Endothelial cell of umbilical vein (primary cell): ENCODE data around the gene TECPR2. TPM values are rescaled to one million over a fixed set of nuclear protein-coding genes. Genes with fewer than 3 reads are reported as not detected.

Experiments used
- BruUV-seq: library from RNA; stranded (reverse); fragments of 400-500 nt; replicated peaks from 2 replicates; lab custom pipeline; 2021; lab: Mats Ljungman, UMichigan
- CTCF ChIA-PET: fragments of 300-600, 350-600 bp; sonication (Branson Sonifier 250); formaldehyde crosslinking; loops from one replicate; lab custom pipeline; 2021; ENCODE audit warnings: antibody characterized with exemption, inconsistent platforms; lab: Charles Lee
- POLR2A ChIA-PET: fragments of 300-600, 350-600 bp; sonication (Branson Sonifier 250); formaldehyde crosslinking; loops from one replicate; lab custom pipeline; 2021; ENCODE audit warnings: antibody characterized with exemption, inconsistent platforms; lab: Charles Lee
- DNase-seq: peaks from one replicate; pipeline ENCODE4 v3.0.0-alpha.2; 2011; ENCODE audit warnings: low read depth, low spot score
- FAIRE-seq: peaks from 2 replicates; lab custom pipeline; 2011; peaks lifted over from hg19 to GRCh38; lab: Jason Lieb, UNC
- H2AFZ ChIP-seq: 2 replicates; pipeline ENCODE4 v1.6.0; 2012; ENCODE audit warnings: low read depth, low read length, control low read depth, inconsistent platforms
- H3K27ac ChIP-seq: 2 replicates; pipeline ENCODE4 v1.5.1; 2011; ENCODE audit warnings: low read depth, mild to moderate bottlenecking, control low read depth, low read length, moderate library complexity; ENCODE audit not compliant: insufficient read depth
- H3K27me3 ChIP-seq, 2 experiments: 2 replicates each; pipeline versions ENCODE4 v1.6.0 to v1.6.1; 2011; ENCODE audit warnings: low read length in 2 of 2, mixed read lengths in 1 of 2; ENCODE audit not compliant: control insufficient read depth in 2 of 2, insufficient read depth in 2 of 2
- H3K36me3 ChIP-seq, 2 experiments: 2 replicates in 1 of 2; 3 replicates in 1 of 2; pipeline ENCODE4 v1.5.1; 2011; ENCODE audit warnings: low read length in 2 of 2, mild to moderate bottlenecking in 1 of 2, moderate library complexity in 1 of 2; ENCODE audit not compliant: control insufficient read depth in 2 of 2, insufficient read depth in 2 of 2; ENCODE audit errors: extremely low read depth in 1 of 2
- H3K4me1 ChIP-seq: 3 replicates; pipeline ENCODE4 v1.5.1; 2011; ENCODE audit warnings: mild to moderate bottlenecking, low read length; ENCODE audit not compliant: control insufficient read depth, insufficient read depth; ENCODE audit errors: extremely low read depth
- H3K4me2 ChIP-seq: 2 replicates; pipeline ENCODE4 v1.6.1; 2011; ENCODE audit warnings: low read length, control low read depth, mixed read lengths; ENCODE audit not compliant: insufficient read depth
- H3K4me3 ChIP-seq, 3 experiments: fragments of 200-600 bp in 1 of 3; sonication (generic), shearing (Covaris generic) in 1 of 3; replicated peaks in 1 of 3; 2 replicates each; pipeline ENCODE4 v1.5.1; 2011 to 2016; ENCODE audit warnings: control low read depth in 3 of 3, low read length in 3 of 3, mild to moderate bottlenecking in 2 of 3, inconsistent platforms in 1 of 3, low read depth in 1 of 3, moderate library complexity in 1 of 3; ENCODE audit not compliant: insufficient read depth in 1 of 3
- H3K79me2 ChIP-seq: 2 replicates; pipeline ENCODE4 v1.6.0; 2012; ENCODE audit warnings: low read length, inconsistent platforms; ENCODE audit not compliant: control insufficient read depth, insufficient read depth
- H3K9ac ChIP-seq: replicated peaks from 2 replicates; pipeline ENCODE3; 2011; ENCODE audit warnings: low read length, control low read depth; ENCODE audit not compliant: insufficient read depth; ENCODE audit errors: extremely low read depth
- H3K9me1 ChIP-seq: replicated peaks from 3 replicates; pipeline ENCODE4 v1.6.0; 2011; ENCODE audit warnings: mild to moderate bottlenecking, low read length; ENCODE audit not compliant: control insufficient read depth, insufficient read depth; ENCODE audit errors: extremely low read depth
- H3K9me3 ChIP-seq: replicated peaks from 2 replicates; pipeline ENCODE4 v1.5.1; 2012; ENCODE audit warnings: low read length, inconsistent platforms; ENCODE audit not compliant: control insufficient read depth, insufficient read depth
- H4K20me1 ChIP-seq: replicated peaks from 2 replicates; pipeline ENCODE3; 2011; ENCODE audit warnings: mild to moderate bottlenecking, low read length; ENCODE audit not compliant: control insufficient read depth, insufficient read depth; ENCODE audit errors: extremely low read depth
- CTCF ChIP-seq, 2 donors: IDR thresholded peaks; 1 replicate in 1 of 2; 2 replicates in 1 of 2; pipeline ENCODE4 v1.5.1; 2011; ENCODE audit warnings: low read length in 2 of 2, mild to moderate bottlenecking in 2 of 2, moderate library complexity in 2 of 2, control low read depth in 1 of 2, inconsistent platforms in 1 of 2, low read depth in 1 of 2; ENCODE audit not compliant: insufficient read depth in 1 of 2; ENCODE audit errors: extremely low read depth in 1 of 2
- FOS ChIP-seq: IDR thresholded peaks from 2 replicates; pipeline ENCODE4 v1.6.1; 2011; ENCODE audit warnings: mild to moderate bottlenecking, low read length, moderate library complexity, borderline replicate concordance; ENCODE audit not compliant: insufficient read depth
- JUN ChIP-seq: IDR thresholded peaks from 2 replicates; pipeline ENCODE4 v1.6.1; 2011; ENCODE audit warnings: borderline replicate concordance, low read depth; ENCODE audit not compliant: insufficient read length, insufficient read depth
- MAX ChIP-seq: IDR thresholded peaks from 2 replicates; pipeline ENCODE4 v1.6.1; 2011; ENCODE audit not compliant: insufficient read depth, insufficient read length
- MYC ChIP-seq: IDR thresholded peaks from one replicate; pipeline ENCODE4 v1.6.1; 2011; ENCODE audit warnings: mild to moderate bottlenecking, low read depth, low read length
- POLR2A ChIP-seq: IDR thresholded peaks from 2 replicates; pipeline ENCODE4 v1.6.1; 2012; ENCODE audit warnings: low read depth, mild to moderate bottlenecking, control low read depth, low read length
- dilution Hi-C: fragments of 300-500 bp; cut with MboI; formaldehyde crosslinking; loops from one replicate; pipeline ENCODE4 v1.15.0; 2019; ENCODE audit warnings: low sequenced_read_pairs; ENCODE audit not compliant: extremely low pct_ligation_motif_present
- intact Hi-C: fragments of 100-400 bp; cut with micrococcal nuclease; formaldehyde crosslinking; loops from one replicate; pipeline ENCODE4 v1.10.0; 2022
- polyA plus RNA-seq, 4 experiments: library from polyadenylated mRNA; depleted of rRNA in 3 of 4; stranded (reverse) in 3 of 4; unstranded in 1 of 4; fragments of >200 nt; gene quantifications; 2 replicates each; pipeline versions ENCODE4 v1.2.1 to v1.2.3, GENCODE V29; 2011 to 2012; ENCODE audit warnings: missing spikeins in 1 of 4
- total RNA-seq: library from RNA; stranded (reverse); gene quantifications from 2 replicates; pipeline ENCODE4 v1.2.3, GENCODE V29; 2021

Gene TECPR2
- total and polyA plus RNA-seq, 2 donors (not counting 3 experiments of a cell fraction or from before 2014, with no cell fraction given) = 8.9 to 21.5 TPM

- dilution Hi-C loops = no loop called here
- H4K20me1 ChIP-seq = peaks cover 3% of the 10 kb centered on the region
- POLR2A ChIA-PET = no interaction called here
Observed at GRCh38 chr14:102370305-102370809, 7.6 kb downstream of the TECPR2 start.

More at GRCh38 chr14:102370305-102370809, 7.6 kb downstream of the TECPR2 start:
- no peaks in the 10 kb centered on the region for H3K4me1 ChIP-seq
- no peaks in the 10 kb centered on the region for H3K9me1 ChIP-seq
- DNase-seq = no peak
- BruUV-seq = no TSS peak
- peaks cover 17% of the 10 kb centered on the region for H3K79me2 ChIP-seq
- no peak overlapping the region for H3K27ac ChIP-seq
- H3K9ac ChIP-seq = no peak overlapping the region
- TF ChIP-seq POLR2A = no peak
- no peak for TF ChIP-seq MYC
- no peak for TF ChIP-seq MAX
- TF ChIP-seq JUN = no peak
- TF ChIP-seq CTCF (IDR thresholded peaks at IDR 0.05; ENCODE audit: extremely low read depth in 1 of 2, insufficient read depth in 1 of 2, low read depth in 1 of 2, low read length in 2 of 2) = no peak
- TF ChIP-seq FOS = no peak
- FAIRE-seq = no peak
- H2AFZ ChIP-seq = no peak overlapping the region
- CTCF ChIA-PET = interaction anchor here (1.2 kb wide), 1 partner anchor 16 kb away, joined by 3 read pairs; no protein-coding TSS in a partner anchor
- H3K4me2 ChIP-seq = no peak overlapping the region
- H3K9me3 ChIP-seq = no peaks in the 10 kb centered on the region
- H3K4me3 ChIP-seq = no peak overlapping the region
- H3K36me3 ChIP-seq = no peaks in the 10 kb centered on the region
- no peaks in the 10 kb centered on the region for H3K27me3 ChIP-seq
- intact Hi-C loops = no loop called here
